GM21528 (cell line): ENCODE results near the gene NUAK2.

ENCODE experiments used
- ATAC-seq: cut with Tn5 transposase; IDR thresholded peaks from one replicate; pipeline ENCODE4 v1.9.1; 2021; ENCODE audit warnings: mild to moderate bottlenecking, moderate library complexity; ENCODE audit not compliant: unreplicated experiment, low FRiP score

Gene NUAK2

GRCh38 chr1:205323794-205324193, 2.2 kb upstream of the NUAK2 start:
- no peak for ATAC-seq

- ATAC-seq: no peak
These were observed 376 bp upstream of the NUAK2 start for GRCh38 chr1:205321959-205322283.

GRCh38 chr1:205319081-205320018, 2.2 kb downstream of the NUAK2 start:
- no peak for ATAC-seq

- ATAC-seq: no peak
These were observed 3.1 kb downstream of the NUAK2 start for GRCh38 chr1:205318231-205318991.

- no peak for ATAC-seq
These were observed 4.1 kb downstream of the NUAK2 start for GRCh38 chr1:205317311-205317917.

- ATAC-seq: no peak
These were observed 5.4 kb downstream of the NUAK2 start for GRCh38 chr1:205316161-205316566.

- ATAC-seq: no peak
These were observed 6.4 kb downstream of the NUAK2 start for GRCh38 chr1:205315008-205315618.

- ATAC-seq: no peak
These were observed 7.8 kb downstream of the NUAK2 start for GRCh38 chr1:205313563-205314308.

GRCh38 chr1:205312866-205313562, 8.5 kb downstream of the NUAK2 start:
- ATAC-seq: no peak

- ATAC-seq: no peak
These were observed 10.4 kb downstream of the NUAK2 start for GRCh38 chr1:205310976-205311704.

- no peak for ATAC-seq
These were observed 11.8 kb downstream of the NUAK2 start for GRCh38 chr1:205309741-205310140.

- ATAC-seq: no peak
These were observed 14.5 kb downstream of the NUAK2 start for GRCh38 chr1:205306929-205307566.

GRCh38 chr1:205304695-205305070, 16.9 kb downstream of the NUAK2 start:
- no peak for ATAC-seq

- ATAC-seq: no peak
These were observed 17.4 kb downstream of the NUAK2 start for GRCh38 chr1:205304046-205304694.

GRCh38 chr1:205303247-205303888, 18.2 kb downstream of the NUAK2 start:
- no peak for ATAC-seq

- ATAC-seq: no peak
These were observed 19.5 kb downstream of the NUAK2 start for GRCh38 chr1:205301842-205302588.
